CD4-positive, alpha-beta T cell treated with Interleukin-12 subunit alpha and Interleukin-12 subunit beta, for 1 hour (primary cell): ENCODE data around the gene CDH8.

Experiments
- DNase-seq: peaks from one replicate; pipeline ENCODE4 v3.0.0-alpha.2; 2020

CDH8 gene

DNA sequence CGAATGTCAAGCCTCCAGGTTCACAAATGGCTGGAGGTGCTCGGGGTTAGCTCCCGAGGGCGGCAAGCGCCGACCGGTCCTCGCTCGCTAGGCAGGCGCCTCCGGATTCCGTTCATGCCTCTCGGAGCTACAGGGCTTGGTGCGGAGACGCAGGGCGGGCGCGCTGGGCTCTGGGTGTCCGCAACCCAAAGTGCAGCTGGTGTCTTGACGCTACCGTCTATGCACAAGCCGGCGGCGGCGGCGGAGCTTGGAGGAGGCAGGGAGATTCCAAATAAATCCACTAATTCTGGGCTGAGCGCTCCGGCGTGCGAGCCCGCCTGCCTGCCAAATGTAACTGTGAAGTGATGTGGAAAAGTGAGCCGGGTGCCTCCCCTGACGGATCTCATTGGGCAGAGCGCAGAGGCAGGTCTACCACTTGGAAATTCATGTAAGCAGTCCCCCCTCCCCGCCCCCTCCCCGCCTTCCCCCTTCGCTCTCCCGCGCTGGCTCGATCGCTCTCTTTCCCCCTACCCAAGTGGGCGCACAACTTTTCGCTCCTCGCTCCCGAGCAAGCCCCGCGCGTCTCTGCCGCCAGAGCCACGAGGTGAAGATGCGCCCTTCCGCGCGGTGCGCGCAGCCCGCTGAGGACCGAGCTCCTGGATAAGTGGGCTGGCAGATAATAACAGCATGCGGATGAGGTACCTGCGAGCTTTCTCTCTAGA, at the start of gene CDH8:
CDH8 (minus strand) TSS at position 338 of the 701 bp plus-strand sequence. CDS start 15,035 bp downstream, outside the sequence.
- DNase-seq, result no peak

- DNase-seq, result no peak
Observed at GRCh38 chr16:62079236-62079635, 43.0 kb upstream of the CDH8 start.

DNA sequence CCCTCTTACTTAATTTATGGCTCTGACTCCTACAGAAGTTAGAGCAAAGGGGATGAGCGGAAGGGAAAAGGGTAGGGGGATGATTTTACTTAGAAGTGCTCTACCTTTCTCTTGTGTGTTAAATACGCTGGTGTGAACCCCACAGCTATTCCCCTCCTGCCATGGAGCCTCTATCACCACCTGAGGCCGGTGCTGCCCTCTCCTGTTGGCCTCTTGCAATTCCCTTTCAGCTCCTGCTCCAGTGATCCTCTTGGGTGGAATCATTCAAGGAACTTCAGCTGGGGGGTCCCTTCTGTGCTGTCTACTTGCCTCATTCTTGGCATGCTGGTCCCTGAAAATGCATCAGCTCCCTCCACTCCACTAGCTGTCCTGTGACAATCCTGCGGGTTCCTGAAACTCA, 41.8 kb upstream of the CDH8 start:
- no peak for DNase-seq

DNA sequence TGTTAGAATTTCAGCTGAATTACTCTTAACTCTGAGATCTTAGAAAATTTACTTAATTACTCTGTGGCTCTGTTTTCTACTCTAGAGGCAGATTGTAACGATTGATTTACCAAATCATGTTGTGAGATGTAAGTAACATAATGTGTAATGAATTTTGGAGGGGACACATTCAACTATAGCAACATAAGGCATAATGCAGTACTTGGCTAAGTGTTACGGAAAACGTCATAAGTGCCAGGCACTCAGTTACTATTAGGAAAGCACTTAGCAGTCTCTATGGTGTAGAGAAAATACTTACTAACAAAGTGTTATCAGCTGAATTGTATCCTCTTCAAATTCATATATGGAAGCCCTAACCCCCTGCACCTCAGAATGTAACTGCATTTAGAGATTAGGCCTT, 40.6 kb upstream of the CDH8 start:
- no peak for DNase-seq

GRCh38 chr16:62068747-62069146, 32.5 kb upstream of the CDH8 start:
- no peak for DNase-seq

- no peak for DNase-seq
Observed at GRCh38 chr16:62067981-62068380, 31.7 kb upstream of the CDH8 start.

DNA sequence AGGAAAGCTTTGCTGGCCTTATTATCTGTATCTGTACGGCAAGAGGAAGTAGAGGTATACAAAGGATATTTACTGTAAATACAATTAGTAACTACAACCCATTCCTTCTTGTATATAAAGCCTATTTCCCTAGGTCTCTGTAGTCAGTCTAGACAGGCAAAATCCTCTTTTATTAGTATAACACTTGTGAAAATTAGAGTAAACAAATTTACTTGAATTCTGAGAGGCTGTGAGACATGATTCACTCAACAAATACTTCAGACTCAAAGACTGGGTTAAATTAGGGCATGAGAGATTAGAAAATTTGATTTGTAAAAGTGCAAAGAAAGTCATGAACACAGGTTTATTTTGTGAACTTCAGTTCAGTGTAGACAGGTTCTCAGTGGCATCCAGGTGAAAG, 30.9 kb upstream of the CDH8 start:
- DNase-seq, result no peak

DNA sequence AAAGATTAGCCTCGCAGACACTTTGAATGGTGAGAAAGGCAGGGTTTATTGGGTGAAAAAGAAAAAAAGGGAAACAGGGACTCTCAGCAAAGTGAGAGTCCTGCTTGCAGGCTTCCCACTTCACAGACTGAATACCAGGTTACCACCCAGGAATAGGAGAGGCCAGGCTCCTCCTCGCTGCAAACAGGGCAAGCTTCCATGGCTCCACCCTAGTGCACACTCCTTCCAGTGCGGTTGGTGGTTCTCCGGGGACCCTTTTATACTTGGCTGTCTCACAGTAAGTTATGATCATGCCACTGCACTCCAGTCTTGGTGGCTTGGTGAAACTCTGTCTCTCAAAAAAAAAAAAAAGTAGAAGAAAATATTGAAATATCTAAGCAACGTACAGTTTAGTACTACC, 30.5 kb upstream of the CDH8 start:
- DNase-seq, result no peak

GRCh38 chr16:62064173-62064572, 27.9 kb upstream of the CDH8 start:
- no peak for DNase-seq

- DNase-seq, result no peak
Observed at GRCh38 chr16:62060089-62060488, 23.9 kb upstream of the CDH8 start.

DNA sequence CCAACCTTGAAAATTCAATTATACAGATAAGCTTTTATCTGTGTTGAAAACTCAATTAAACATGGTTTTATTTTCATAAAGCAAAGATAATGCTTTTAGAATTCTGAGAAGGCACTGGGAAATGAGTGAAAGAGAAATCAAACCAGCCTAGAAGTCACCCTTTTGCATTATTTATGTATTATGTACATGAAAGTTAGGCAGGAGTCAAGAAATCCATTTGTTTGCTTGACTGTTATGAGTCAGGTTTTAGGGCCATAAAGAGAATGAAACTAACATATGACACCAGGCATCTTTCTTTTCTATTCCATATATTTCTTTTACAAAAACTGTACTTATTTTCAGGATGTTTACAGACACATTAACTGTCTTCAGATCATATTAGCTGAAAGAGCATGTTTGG, 23.3 kb upstream of the CDH8 start:
- DNase-seq, result no peak

- no peak for DNase-seq
Observed at GRCh38 chr16:62058412-62058811, 22.2 kb upstream of the CDH8 start.

DNA sequence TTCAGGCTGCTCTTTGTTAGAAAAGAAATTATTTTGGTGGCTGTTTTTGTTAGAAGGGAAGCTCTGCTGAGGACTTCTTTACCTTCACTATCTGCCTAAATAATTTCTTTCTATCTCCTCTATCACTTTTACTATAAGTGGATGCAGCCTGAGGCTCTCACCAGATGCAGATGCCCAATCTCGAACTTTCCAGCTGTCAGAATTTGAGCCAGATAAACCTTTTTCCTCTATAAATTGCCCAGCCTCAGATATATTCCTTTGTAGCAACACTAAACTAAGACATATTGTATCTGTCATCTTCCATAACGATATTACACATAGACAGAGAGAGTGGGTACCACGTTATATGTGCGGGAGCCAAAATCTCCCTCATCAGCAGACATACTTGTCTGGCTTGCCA, 15.7 kb upstream of the CDH8 start:
- no peak for DNase-seq

DNA sequence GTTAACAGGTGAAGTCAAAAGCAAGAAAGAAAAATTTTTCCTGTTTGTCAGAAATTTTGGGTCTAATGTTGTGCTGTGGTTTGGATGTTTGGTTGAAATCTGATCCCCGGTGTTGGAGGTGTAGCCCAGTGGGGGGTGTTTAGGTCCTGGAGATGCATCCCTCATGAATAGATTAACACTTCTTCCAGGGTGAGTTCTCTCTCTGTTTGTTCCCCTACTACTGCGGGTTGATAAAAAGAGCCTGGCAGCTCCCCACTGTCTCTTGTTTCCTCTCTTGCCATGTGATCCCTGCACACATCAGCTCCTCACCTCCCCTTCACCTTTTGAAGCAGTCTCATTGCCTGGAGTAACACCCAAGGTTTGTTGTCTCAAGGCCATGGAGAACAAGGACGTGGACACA, 14.6 kb upstream of the CDH8 start:
- no peak for DNase-seq

- DNase-seq, result no peak
Observed at GRCh38 chr16:62046801-62047200, 10.6 kb upstream of the CDH8 start.

DNA sequence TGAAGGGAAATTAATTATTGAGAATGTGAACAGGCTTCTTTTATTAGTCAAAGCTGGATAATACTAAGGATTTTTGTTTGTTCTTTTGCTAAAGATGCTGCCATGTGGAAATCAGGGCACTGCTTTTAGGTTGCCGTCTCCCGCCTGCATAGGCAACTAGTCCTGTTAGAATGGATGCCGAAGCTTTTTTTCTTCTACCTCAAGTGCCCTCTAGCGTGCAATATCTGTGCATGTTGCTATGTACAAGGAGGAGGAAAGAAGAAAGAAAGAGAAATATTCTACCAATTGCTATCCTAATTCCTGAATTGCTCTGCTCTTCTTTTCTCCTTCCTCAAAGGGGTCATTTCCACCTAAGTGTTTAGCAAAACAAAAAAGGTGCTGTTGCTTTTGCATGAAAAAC, 5.2 kb upstream of the CDH8 start:
- DNase-seq, result no peak

DNA sequence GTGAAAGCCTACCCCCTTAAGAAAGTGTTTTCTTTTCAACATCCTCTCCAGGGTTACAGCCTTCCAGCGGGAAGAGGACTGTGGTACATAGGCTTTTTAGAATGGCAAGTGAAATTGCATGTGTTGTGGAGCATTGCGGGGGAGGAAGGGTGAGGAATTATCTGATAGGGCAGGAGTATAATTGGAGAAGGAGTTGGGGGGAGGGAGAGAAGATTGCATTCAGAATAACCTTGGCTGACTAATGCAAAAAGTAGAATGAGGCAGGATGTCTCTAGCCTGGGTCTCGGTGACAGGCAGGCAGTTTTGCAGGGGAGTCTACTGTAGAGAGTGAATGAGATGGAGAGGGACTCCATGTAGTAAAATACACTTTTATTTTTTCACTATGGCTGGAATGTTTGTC, 2.4 kb upstream of the CDH8 start:
- no peak for DNase-seq

- DNase-seq, result no peak
Observed at GRCh38 chr16:62038225-62038624, 2.0 kb upstream of the CDH8 start.

DNA sequence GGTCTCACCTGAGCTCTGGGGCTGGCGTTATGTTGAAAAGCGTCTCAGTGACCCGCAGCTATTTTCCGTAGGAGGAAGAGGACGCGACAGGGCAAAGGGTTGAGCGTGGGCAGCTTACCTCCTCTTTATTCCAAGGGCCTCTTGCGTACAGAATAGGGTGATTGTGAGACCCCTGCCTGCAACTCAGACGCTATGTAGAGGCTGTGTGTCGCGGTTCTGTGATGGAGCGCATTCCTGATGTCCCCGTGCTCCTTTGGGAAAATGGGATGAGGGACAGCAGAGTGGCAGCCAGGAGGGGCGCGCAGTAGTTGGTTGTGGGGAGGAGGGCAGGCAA, 531 bp upstream of the CDH8 start:
- no peak for DNase-seq

DNA sequence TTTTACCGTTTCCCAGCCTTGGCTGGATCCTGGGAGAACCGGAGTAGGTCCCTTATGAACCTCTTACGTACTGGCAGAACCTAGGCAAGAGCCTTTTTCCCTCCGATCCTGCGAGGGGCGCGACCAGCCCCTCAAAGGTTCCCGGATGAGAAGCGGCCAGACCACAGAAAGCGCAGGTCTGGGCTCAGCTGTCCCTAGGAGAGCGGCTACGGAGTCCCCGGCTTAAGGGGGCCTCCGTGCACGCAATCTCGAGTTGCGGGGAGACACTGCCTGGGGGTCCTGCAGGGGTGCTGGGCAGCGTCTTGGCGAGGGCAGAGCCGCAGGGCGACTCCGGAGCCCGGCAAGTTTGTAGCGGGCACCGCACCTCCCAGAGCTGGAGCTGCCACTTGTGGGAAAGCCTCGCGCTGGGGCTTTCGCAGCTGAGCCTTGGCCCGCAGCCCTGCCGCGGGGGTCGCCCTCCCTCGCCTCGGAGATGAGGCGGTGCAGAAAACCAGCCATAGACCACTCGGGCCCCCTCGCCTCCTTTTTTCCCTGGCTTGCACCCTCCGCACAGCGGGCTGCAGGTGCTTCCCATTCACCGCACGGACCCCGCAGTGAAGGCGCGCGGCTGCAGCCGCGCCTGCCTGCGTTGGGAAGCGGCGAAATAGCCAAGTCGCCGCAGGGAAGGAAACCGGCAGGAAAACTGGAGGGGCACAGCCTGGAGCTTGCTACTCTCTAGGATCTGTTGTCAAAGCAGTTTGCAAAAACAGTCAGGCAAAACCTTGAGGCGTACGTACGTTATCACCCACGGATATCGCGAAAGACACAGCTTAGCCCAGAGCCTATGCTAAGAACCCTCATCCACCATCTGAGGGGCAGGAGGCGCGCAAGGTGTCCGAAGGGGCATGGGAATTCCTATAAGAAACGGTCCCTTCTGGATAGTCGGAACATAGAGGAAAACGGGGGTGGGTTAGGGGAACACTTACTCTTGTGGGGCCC, 834 bp downstream of the CDH8 start:
- DNase-seq, result no peak

- DNase-seq, result no peak
Observed at GRCh38 chr16:62034231-62035114, 1.8 kb downstream of the CDH8 start.

DNA sequence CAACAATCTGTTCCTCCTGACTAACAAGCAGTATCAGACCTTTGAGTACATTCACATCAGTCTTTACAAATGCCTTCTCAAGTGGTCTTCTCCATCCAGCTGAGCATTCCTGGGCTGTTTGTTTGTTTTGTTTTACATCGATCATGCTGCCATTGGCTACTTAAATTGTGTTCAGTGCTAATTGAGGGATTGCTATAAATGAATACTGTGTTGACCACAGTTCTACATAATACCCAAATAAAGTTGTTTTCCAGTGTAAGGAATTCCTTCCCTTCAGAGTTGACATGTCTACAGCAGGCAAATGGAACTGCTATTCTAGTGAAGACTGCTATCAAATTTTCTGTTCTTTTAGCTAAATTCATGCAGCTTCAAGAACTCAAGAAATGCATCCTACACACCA, 3.2 kb downstream of the CDH8 start:
- DNase-seq, result no peak

DNA sequence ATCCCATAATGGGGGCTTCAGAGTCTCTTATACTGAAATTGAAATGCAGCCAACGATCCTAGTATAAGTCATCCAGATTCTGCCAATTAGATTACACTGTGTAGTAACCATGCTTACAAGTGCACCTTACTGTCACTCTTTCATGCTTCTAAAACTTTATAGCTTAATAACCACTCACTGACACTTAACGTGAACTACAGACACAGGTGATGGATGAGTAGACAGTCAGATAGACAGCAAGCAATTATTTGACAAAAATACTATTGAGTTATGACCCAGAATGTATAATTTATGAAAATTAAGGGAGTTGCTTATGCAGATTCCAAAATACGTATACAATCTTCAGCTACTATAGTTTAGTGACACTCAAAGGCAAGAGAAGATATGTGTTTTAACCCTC, 6.3 kb downstream of the CDH8 start:
- DNase-seq, result no peak
